HG03439 (cell line): ENCODE measurements around the gene PPEF1.

Experiments
- ATAC-seq: cut with Tn5 transposase; IDR thresholded peaks from one replicate; pipeline ENCODE4 v1.9.1; 2021; ENCODE audit warnings: mild to moderate bottlenecking, moderate library complexity; ENCODE audit not compliant: unreplicated experiment

PPEF1 gene

GRCh38 chrX:18875256-18875878 is 167.9 kb downstream of the PPEF1 start:
- no peak for ATAC-seq

DNA sequence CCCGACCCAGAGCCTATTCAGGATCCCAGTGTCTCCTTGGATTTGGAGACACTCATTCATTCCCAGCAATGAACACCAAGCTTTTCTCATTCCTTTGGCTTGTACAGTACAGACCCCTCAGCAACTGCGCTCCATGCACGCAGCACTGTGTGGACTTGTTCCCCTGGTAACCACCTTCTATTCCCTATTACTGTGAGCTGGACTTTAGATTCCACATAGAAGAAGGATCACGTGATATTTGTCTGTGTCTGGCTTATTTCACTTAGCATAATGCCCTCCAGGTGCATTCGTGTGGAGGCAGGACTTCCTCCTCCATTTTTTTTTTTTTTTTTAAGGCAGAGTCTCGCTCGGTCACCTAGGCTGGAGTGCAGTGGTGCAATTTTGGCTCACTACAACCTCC is 170.0 kb downstream of the PPEF1 start:
- ATAC-seq, result no peak
